ENCODE measurements around the gene ST8SIA4.

Gene ST8SIA4

DNA sequence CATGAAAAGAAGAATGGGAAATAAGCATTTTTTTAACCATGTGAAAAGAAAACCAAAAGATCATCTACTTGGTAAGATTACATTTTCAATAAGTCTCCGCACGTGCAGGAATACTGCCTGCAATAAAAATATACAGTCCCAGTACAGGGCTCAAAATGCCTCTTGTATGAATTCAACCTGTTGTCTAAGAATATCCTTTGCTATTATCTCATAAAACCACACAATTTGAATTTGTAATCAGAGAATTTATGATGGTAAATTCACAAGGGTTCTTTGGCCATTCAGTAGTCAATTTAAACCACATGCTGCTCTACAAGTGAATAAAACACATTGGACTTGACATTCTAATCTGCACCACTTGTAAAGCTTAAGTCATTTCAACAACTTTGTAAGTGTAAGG, 46.6 kb downstream of the ST8SIA4 start:
- Mint-ChIP-seq H3K9me3 (no peaks in the 10 kb centered on the region), H3K27ac (peak overlapping the region; percentile 72), H3K36me3 (ENCODE audit: low read depth) (peaks cover 49% of the 10 kb centered on the region), H3K27me3 (ENCODE audit: low read depth) (no peaks in the 10 kb centered on the region), H3K4me1 (ENCODE audit: low read depth) (peaks cover 66% of the 10 kb centered on the region), H3K4me3 (peak overlapping the region; percentile 37)
- no peak for DNase-seq (ENCODE audit: low spot score)

DNA sequence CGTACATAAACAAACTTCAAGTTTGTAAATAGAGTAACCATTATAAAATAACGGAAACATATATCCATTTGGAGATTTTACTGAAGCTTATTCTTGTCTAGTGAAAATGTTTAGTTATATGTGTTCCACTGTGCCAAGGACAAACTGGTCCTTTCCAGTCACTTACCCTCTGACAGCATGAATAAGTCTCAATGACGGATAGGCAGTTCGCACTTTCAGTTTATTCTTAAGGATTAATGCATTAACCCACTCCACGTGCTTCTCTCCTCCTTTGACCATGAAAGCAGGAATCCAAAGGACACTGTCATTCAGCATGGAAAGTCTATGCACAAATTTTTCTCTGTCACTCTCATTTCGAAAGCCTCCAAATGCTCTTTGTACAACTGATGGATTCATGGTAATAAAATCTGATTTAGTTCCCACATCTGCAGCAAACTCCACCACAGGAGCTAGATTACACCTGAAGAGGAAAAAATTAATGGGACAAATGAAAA, 47.1 kb downstream of the ST8SIA4 start:
- H3K27me3 Mint-ChIP-seq (ENCODE audit: low read depth) = no peaks in the 10 kb centered on the region
- peaks cover 48% of the 10 kb centered on the region for H3K36me3 Mint-ChIP-seq (ENCODE audit: low read depth)
- no peaks in the 10 kb centered on the region for H3K9me3 Mint-ChIP-seq
- H3K4me3 Mint-ChIP-seq = peak overlapping the region; percentile 37
- DNase-seq (ENCODE audit: low spot score) = no peak
- H3K4me1 Mint-ChIP-seq (ENCODE audit: low read depth) = peaks cover 63% of the 10 kb centered on the region
- peak overlapping the region; percentile 72 for H3K27ac Mint-ChIP-seq

DNA sequence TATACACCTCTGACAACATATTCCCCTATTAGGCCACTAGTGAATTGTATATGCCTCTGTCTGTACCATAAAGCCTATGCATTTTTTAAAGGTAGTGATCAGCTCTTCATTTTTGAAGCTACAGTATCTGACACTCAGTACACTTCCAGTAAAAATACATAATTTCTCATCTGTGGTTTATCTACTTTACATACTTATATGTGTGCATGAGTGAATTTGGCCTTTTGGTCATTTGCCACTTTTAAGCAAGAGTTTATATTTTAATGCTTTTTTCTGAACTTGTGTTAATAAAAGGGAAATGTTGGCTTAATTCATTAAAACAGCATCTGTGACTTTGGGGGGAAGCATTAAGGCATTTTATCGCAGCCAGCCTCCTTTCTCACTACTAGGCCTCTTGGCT, 47.8 kb downstream of the ST8SIA4 start:
- Mint-ChIP-seq H3K9me3 (no peaks in the 10 kb centered on the region), H3K27ac (peak overlapping the region; percentile 84), H3K4me3 (peak overlapping the region; percentile 74), H3K27me3 (ENCODE audit: low read depth) (no peaks in the 10 kb centered on the region), H3K36me3 (ENCODE audit: low read depth) (peaks cover 44% of the 10 kb centered on the region), H3K4me1 (ENCODE audit: low read depth) (peaks cover 58% of the 10 kb centered on the region)
- DNase-seq (ENCODE audit: low spot score) = no peak

GRCh38 chr5:100854591-100854990, 48.5 kb downstream of the ST8SIA4 start:
- H3K9me3 Mint-ChIP-seq = no peaks in the 10 kb centered on the region
- H3K4me1 Mint-ChIP-seq (ENCODE audit: low read depth) = peaks cover 52% of the 10 kb centered on the region
- no peaks in the 10 kb centered on the region for H3K27me3 Mint-ChIP-seq (ENCODE audit: low read depth)
- peak overlapping the region; percentile 84 for H3K27ac Mint-ChIP-seq
- H3K4me3 Mint-ChIP-seq = peak overlapping the region; percentile 74
- peaks cover 39% of the 10 kb centered on the region for H3K36me3 Mint-ChIP-seq (ENCODE audit: low read depth)
- DNase-seq (ENCODE audit: low spot score) = no peak

GRCh38 chr5:100853582-100853981, 49.5 kb downstream of the ST8SIA4 start:
- Mint-ChIP-seq H3K9me3 (no peaks in the 10 kb centered on the region), H3K4me1 (ENCODE audit: low read depth) (peaks cover 48% of the 10 kb centered on the region), H3K36me3 (ENCODE audit: low read depth) (peaks cover 43% of the 10 kb centered on the region), H3K27ac (peak overlapping the region; percentile 91), H3K4me3 (peak overlapping the region; percentile 74), H3K27me3 (ENCODE audit: low read depth) (no peaks in the 10 kb centered on the region)
- DNase-seq (ENCODE audit: low spot score) = no peak

- H3K9me3 Mint-ChIP-seq = no peaks in the 10 kb centered on the region
- no peak for DNase-seq (ENCODE audit: low spot score)
- H3K27me3 Mint-ChIP-seq (ENCODE audit: low read depth) = no peaks in the 10 kb centered on the region
- peaks cover 45% of the 10 kb centered on the region for H3K4me1 Mint-ChIP-seq (ENCODE audit: low read depth)
- H3K4me3 Mint-ChIP-seq = peak overlapping the region; percentile 74
- H3K36me3 Mint-ChIP-seq (ENCODE audit: low read depth) = peaks cover 40% of the 10 kb centered on the region
- peak overlapping the region; percentile 91 for H3K27ac Mint-ChIP-seq
Observed at GRCh38 chr5:100852988-100853449, 50.1 kb downstream of the ST8SIA4 start.

DNA sequence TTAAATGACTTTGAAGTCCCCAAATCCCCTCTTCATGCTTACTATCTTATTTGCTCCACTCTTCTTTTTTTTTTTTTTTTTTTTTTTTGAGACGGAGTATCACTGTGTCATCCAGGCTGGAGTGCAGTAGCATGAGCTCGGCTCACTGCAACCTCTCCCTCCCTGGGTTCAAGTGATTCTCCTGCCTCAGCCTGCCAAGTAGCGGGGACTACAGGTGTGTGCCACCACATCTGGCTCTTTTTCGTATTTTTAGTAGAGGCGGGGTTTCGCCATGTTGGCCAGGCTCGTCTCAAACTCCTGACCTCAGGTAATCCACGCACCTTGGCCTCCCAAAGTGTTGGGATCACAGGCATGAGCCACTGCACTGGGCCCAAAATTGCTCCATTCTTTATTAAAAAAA, 51.0 kb downstream of the ST8SIA4 start:
- DNase-seq (ENCODE audit: low spot score) = no peak
- Mint-ChIP-seq H3K27ac (no peak overlapping the region), H3K9me3 (no peaks in the 10 kb centered on the region), H3K27me3 (ENCODE audit: low read depth) (no peaks in the 10 kb centered on the region), H3K36me3 (ENCODE audit: low read depth) (peaks cover 48% of the 10 kb centered on the region), H3K4me1 (ENCODE audit: low read depth) (peaks cover 48% of the 10 kb centered on the region), H3K4me3 (no peak overlapping the region)

DNA sequence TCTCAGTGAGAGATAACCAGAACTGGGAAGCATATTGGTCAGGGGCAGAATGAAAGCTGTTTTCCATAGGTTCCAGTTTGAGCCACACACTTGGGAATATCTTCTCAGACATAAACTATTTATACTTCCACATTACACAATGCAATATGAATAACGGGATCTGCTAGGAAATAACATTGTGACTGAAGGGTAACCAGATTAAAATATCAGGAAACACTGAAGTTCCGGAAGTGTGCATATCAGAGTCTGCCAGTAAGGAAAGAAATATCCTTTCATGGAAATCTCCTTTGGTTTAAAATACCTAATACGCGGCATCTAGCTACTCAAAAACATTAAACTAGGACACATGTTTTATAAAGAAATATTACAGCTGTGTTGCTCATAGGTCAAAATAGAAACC, 56.3 kb downstream of the ST8SIA4 start:
- no peak overlapping the region for H3K27ac Mint-ChIP-seq
- no peak overlapping the region for H3K4me3 Mint-ChIP-seq
- no peaks in the 10 kb centered on the region for H3K27me3 Mint-ChIP-seq (ENCODE audit: low read depth)
- DNase-seq (ENCODE audit: low spot score) = no peak
- peaks cover 45% of the 10 kb centered on the region for H3K4me1 Mint-ChIP-seq (ENCODE audit: low read depth)
- H3K36me3 Mint-ChIP-seq (ENCODE audit: low read depth) = peaks cover 51% of the 10 kb centered on the region
- no peaks in the 10 kb centered on the region for H3K9me3 Mint-ChIP-seq

DNA sequence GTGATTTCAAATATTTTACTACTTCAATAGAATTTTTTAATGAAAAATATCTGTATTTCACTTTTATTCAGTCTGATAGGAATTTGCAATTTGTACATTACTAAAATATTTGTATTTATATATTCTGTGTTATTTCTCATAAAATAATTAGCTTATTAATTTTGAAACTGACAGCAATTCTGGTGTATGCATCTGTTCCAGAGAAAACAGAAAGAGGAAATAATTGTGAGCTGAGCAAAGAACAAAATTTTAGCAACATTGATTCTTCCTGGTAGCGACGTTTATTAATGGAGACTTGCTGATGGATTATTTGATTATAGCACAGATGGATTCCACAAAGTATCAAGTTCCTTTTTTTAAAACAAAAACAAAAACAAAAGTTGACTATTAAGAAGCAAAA, 61.0 kb downstream of the ST8SIA4 start:
- Mint-ChIP-seq H3K27me3 (ENCODE audit: low read depth) (no peaks in the 10 kb centered on the region), H3K4me3 (peak overlapping the region; percentile 15), H3K9me3 (no peaks in the 10 kb centered on the region), H3K4me1 (ENCODE audit: low read depth) (peaks cover 72% of the 10 kb centered on the region), H3K36me3 (ENCODE audit: low read depth) (peaks cover 55% of the 10 kb centered on the region), H3K27ac (peak overlapping the region; percentile 59)
- DNase-seq (ENCODE audit: low spot score) = no peak

DNA sequence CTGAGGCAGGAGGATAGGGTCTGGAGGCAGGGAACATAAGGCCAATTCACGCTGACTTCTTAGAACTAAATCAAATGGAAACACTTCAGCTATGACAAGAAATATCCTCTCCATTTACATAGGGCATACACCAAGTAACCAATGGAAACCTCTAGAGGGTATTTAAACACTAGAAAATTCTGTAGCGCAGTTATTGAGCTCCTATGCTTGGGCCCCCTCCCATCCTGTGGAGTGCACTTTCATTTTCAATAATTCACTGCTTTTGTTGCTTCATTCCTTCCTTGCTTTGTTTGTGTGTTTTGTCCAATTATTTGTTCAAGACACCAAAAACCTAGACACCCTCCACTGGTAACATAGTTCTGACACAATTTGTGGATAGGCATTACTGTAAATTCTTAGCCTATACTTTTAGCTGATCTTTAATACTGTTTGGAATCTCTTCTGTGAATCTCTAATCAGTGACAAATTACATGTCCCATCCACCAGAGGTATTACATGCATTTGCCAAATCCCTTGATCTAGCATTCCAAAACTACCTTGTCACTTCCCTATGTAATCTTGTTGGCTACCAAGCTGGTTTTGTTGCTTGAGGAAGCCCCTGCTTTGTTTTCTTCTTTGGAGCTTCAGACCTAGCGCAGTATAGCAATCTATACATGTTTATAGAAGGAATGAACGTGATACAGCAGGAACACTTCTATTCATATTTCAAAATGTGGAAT, 61.6 kb downstream of the ST8SIA4 start:
- peaks cover 71% of the 10 kb centered on the region for H3K4me1 Mint-ChIP-seq (ENCODE audit: low read depth)
- no peak for DNase-seq (ENCODE audit: low spot score)
- H3K9me3 Mint-ChIP-seq = no peaks in the 10 kb centered on the region
- no peaks in the 10 kb centered on the region for H3K27me3 Mint-ChIP-seq (ENCODE audit: low read depth)
- H3K4me3 Mint-ChIP-seq = peak overlapping the region; percentile 80
- H3K36me3 Mint-ChIP-seq (ENCODE audit: low read depth) = peaks cover 53% of the 10 kb centered on the region
- H3K27ac Mint-ChIP-seq = peak overlapping the region; percentile 90

DNA sequence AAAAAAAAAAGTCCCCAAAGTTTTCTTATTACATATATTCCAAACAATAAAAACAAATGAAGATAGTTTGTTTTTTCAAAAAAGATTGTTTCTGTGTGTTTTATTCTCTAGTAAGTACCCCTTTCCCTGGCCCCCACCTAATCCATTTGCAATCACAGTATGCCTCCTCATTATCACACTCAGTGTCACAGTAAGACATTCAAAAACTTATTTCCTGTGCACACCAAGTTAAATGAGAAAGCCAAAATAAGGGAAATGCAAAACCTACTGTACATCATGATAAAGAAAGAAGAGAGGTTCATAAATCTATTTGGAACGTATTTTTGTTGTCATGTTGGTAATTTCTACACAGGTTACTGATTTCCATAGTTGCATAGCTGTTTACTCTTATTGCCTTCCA, 62.3 kb downstream of the ST8SIA4 start:
- H3K36me3 Mint-ChIP-seq (ENCODE audit: low read depth) = peaks cover 51% of the 10 kb centered on the region
- peaks cover 67% of the 10 kb centered on the region for H3K4me1 Mint-ChIP-seq (ENCODE audit: low read depth)
- no peaks in the 10 kb centered on the region for H3K9me3 Mint-ChIP-seq
- DNase-seq (ENCODE audit: low spot score) = no peak
- H3K27me3 Mint-ChIP-seq (ENCODE audit: low read depth) = no peaks in the 10 kb centered on the region
- peak overlapping the region; percentile 90 for H3K27ac Mint-ChIP-seq
- H3K4me3 Mint-ChIP-seq = peak overlapping the region; percentile 80

GRCh38 chr5:100840370-100840769, 62.7 kb downstream of the ST8SIA4 start:
- H3K4me1 Mint-ChIP-seq (ENCODE audit: low read depth) = peaks cover 68% of the 10 kb centered on the region
- H3K36me3 Mint-ChIP-seq (ENCODE audit: low read depth) = peaks cover 54% of the 10 kb centered on the region
- H3K4me3 Mint-ChIP-seq = peak overlapping the region; percentile 80
- H3K9me3 Mint-ChIP-seq = no peaks in the 10 kb centered on the region
- no peaks in the 10 kb centered on the region for H3K27me3 Mint-ChIP-seq (ENCODE audit: low read depth)
- DNase-seq (ENCODE audit: low spot score) = peak; percentile 54
- H3K27ac Mint-ChIP-seq = peak overlapping the region; percentile 90

GRCh38 chr5:100838048-100838473, 65.0 kb downstream of the ST8SIA4 start:
- no peak for DNase-seq (ENCODE audit: low spot score)
- Mint-ChIP-seq H3K9me3 (no peaks in the 10 kb centered on the region), H3K27ac (peak overlapping the region; percentile 9), H3K4me3 (peak overlapping the region; percentile 37), H3K36me3 (ENCODE audit: low read depth) (peaks cover 50% of the 10 kb centered on the region), H3K27me3 (ENCODE audit: low read depth) (no peaks in the 10 kb centered on the region), H3K4me1 (ENCODE audit: low read depth) (peaks cover 56% of the 10 kb centered on the region)

DNA sequence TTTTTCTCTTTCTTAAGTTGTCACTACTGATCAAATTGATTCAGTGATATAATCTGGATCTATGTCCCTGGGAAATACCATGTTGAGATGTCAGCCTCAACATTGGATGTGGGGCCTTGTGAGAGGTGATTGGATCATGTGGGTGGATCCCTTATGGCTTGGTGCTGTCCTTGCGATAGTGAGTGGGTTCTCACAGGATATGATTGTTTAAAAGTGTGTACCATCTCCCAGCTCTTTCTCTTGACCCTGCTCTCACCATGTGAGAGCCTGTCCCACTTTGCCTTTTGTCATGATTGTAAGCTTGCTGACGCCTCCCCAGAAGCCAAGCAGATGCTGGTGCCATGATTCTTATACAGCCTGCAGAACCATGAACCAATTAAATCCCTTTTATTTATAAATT, 68.6 kb downstream of the ST8SIA4 start:
- H3K36me3 Mint-ChIP-seq (ENCODE audit: low read depth) = peaks cover 55% of the 10 kb centered on the region
- no peaks in the 10 kb centered on the region for H3K9me3 Mint-ChIP-seq
- no peak overlapping the region for H3K4me3 Mint-ChIP-seq
- H3K27me3 Mint-ChIP-seq (ENCODE audit: low read depth) = no peaks in the 10 kb centered on the region
- H3K4me1 Mint-ChIP-seq (ENCODE audit: low read depth) = peaks cover 39% of the 10 kb centered on the region
- H3K27ac Mint-ChIP-seq = no peak overlapping the region
- no peak for DNase-seq (ENCODE audit: low spot score)

Data from T-helper 2 cell treated with Interferon-gamma antibody and Interleukin-4, amounts not matched to agents 5 μg/mL and 100 μg/mL, for 36 hours (primary cell).